GM21723 (cell line): Measurements from ENCODE around the gene TEAD4.

Source experiments
- ATAC-seq: cut with Tn5 transposase; IDR thresholded peaks from one replicate; pipeline ENCODE4 v1.9.1; 2021; ENCODE audit warnings: mild to moderate bottlenecking, moderate library complexity; ENCODE audit not compliant: unreplicated experiment

Gene TEAD4

GRCh38 chr12:2960390-2960956, 1.3 kb downstream of the TEAD4 start:
- no peak for ATAC-seq

- no peak for ATAC-seq
These were observed 1.9 kb downstream of the TEAD4 start for GRCh38 chr12:2960996-2961616.

GRCh38 chr12:2961705-2962104, 2.5 kb downstream of the TEAD4 start:
- no peak for ATAC-seq

DNA sequence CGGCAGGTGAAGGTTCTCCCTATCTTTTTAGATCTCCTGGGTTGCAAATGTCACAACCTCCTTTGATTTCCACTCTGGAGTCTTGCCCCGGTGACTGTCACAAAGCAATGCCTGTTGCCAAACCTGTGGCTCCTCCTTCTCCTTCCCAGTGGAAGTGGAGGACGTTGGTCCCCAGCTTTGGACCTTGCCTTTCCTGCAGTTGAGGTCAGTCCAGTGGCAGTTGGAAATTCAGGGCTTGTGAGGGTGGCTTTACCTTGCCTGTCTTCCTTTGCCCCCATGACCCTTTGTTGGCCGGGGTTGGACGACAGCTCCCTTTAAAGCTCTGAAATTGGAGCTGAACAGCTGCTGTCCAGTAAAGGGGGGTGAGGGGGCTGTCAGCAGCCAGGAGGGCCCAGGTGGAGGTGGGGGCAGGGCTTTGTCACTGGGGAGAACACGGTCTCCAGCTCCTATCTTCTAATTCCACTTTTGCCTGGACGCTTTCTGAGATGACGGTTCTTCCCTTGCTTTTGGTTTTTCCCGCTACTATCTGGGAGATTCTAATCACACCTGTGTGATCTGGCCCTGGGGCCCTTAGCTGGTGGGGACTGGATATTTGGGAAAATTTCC, 4.1 kb downstream of the TEAD4 start:
- ATAC-seq: no peak

GRCh38 chr12:2963760-2964292, 4.6 kb downstream of the TEAD4 start:
- ATAC-seq: no peak

GRCh38 chr12:2967651-2968050, 8.5 kb downstream of the TEAD4 start:
- no peak for ATAC-seq

- no peak for ATAC-seq
These were observed 11.5 kb downstream of the TEAD4 start for GRCh38 chr12:2970744-2971143.

- no peak for ATAC-seq
These were observed 14.4 kb downstream of the TEAD4 start for GRCh38 chr12:2973566-2973965.

GRCh38 chr12:2974560-2974971, 15.4 kb downstream of the TEAD4 start:
- no peak for ATAC-seq

- no peak for ATAC-seq
These were observed 17.4 kb downstream of the TEAD4 start for GRCh38 chr12:2976581-2976996.

DNA sequence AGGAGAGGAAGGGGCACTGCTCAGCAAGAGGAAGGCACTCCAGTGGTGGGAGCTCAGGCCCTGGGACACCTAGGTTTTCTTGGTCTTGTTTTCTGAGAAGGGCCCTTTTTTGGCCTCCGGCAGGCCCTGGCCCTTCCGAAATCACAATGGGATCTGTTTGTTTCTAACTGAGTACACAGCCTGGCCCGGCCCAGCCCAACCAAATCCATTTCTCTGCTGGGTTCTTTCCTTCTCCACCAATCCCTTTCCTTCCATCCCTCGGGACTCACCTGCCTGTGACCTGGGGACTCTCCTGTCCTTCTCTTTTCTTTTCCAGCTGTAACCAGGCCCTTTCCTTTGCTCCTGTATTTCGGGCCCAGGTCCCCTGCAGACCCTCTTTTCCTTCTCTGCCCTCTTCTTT, 18.6 kb downstream of the TEAD4 start:
- no peak for ATAC-seq

DNA sequence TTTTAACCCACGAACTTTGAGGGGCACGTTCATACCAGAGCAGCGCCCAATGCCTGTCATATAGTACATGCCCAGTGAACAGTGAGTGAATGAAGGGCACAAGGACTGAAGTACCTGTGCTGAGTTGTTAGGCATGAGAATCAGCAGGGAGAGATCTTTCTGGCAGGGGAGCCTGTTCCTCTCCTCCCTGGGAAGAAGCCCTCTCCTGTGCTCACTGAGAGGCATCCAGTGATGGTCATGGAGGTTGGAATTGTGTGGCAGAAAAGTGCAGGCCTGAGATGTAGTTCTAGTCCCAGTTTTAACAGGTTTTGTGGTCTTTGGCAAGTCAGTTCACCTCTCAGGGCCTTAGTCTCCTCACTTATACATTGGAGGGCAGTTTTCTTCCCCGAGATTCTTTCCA, 20.6 kb downstream of the TEAD4 start:
- ATAC-seq: no peak

DNA sequence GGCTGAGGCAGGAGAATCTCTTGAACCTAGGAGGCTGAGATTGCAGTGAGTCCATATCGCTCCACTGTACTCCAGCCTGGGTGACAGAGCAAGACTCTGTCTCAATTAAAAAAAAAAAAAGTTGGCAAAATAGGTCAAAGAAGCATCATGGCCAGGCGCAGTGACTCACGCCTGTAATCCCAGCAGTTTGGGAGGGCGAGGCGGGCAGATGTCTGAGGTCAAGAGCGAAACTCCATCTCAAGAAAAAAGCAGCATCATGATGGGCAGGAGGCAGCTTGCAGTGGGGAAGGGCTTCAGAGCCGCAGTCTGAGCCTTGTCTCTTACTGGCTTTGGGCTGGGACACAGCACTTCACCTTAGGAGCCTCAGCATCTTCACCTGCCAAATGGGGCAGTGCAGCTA, 21.4 kb downstream of the TEAD4 start:
- no peak for ATAC-seq

- ATAC-seq: no peak
These were observed 23.2 kb downstream of the TEAD4 start for GRCh38 chr12:2982361-2982760.

- ATAC-seq: no peak
These were observed 25.1 kb downstream of the TEAD4 start for GRCh38 chr12:2984249-2984648.

GRCh38 chr12:2984698-2985097, 25.5 kb downstream of the TEAD4 start:
- ATAC-seq: no peak

DNA sequence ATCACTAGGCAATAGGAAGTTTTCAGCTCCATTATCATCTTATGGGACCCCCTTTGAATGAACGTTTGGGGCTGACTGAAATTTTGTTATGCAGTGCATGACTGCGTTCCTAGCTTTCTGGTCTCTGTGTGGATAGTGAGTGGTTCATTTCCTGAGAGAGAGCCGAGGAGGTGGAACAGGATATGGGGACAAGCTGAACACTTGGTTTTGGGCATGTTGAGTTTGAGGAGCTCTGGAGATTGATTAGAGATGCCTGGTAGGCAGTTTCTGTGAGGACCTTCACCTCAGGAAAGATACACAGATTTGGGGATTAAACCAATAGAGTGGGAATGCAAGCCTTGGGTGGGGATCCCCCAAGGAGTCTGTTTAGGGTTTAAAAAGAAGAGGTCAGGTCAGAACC, 27.7 kb downstream of the TEAD4 start:
- ATAC-seq: no peak

GRCh38 chr12:2988494-2988893, 29.3 kb downstream of the TEAD4 start:
- ATAC-seq: no peak

- ATAC-seq: no peak
These were observed 33.5 kb downstream of the TEAD4 start for GRCh38 chr12:2992724-2993123.

DNA sequence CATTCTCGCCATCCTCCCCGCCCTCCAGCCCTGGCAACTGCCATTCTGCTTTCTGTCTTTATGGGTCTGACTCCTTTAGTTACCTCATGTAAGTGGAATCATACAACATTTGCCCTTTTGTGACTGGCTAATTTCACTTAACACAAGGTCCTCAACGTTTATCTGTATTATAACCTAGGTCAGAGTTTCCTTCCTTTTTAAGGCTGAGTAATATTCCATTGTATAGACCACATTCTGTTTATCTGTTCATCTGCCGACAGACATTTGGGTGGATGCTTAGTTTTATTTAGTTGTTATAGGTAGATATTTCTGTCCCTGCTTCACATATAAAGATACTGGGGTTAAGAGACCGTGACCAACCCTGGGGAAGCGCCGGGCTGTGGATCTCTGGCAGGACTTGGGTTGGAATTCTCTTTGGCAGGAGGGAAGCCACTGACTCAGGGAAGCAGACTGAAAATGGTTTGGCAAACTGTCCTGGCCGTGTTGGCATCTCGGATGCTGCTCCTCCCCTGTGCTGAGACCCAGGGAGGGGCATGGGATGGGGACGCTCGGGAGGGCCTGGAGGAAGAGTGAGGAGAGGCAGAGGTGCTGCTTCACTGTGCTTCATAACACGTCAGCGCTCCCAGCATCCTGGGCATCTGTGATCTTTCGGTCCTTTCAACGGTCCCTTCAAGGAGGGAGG, 38.9 kb downstream of the TEAD4 start:
- ATAC-seq: no peak

DNA sequence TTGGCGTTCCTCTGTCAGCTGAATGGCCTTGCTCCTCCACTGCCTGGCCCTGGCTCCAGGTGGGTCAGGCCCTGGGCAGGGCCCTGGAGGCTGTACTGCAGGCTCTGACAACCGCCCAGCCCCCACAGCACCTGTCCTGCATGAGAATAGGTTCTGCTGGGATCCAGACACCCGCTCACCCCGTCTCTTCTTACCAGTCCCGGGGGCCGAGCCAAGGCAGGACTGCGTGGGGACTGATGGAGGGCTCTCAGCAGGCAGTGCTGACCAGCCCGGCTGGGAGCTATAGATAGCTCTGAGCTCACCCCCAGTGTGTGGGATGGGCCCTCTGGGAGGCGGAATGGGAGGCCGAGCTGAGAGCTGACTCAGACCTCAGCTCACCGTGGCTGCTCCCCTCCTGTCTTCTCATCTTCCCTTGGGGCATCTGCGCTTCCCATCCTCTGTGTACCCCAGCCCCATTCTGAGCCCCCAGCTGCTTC, 39.6 kb downstream of the TEAD4 start:
- ATAC-seq: no peak
